ENCODE measurements around the gene GOLGA5.
"Not testable (repeated sequence)": the region's sequence is repeated elsewhere in the genome, so short reads cannot be mapped to it uniquely, and the experiment has no call there.

The GOLGA5 gene

DNA sequence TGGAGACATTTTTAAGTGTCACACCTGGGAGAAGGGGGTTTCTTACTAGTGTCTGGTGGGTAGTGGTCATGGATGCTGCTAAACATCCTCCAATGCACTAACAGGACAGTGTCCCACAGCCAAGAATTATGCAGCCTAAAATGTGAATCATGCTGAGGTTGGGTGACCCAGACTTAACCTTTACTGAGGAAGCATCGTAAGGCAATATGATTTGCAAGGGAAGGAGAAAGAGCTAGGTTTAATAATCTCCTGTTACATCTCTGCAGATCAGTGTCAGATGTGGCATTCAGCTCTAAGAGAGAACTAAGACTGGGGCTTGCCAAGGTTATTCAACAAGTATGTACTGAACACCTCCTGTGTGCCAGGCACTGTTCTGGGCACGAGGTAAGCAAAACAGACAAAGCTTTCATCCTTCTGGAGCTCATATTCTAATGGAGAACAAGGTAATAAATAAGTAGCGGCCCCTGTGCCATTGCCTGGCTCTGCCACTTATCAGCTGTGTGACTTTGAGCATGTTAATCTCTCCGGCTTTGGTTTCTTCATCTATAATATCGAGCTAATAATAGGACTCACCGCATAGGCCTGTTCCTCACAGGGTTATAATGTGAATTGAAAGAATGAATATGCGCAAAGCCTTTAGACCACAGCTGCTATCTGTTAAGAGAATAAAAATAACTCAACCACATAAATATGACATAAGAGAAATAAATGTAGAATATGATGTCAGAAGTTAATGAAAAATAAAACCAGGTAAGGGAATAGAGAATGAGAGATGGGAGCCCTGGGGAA, 13.5 kb upstream of the GOLGA5 start:
- DNase-seq, result peak; percentile 10

DNA sequence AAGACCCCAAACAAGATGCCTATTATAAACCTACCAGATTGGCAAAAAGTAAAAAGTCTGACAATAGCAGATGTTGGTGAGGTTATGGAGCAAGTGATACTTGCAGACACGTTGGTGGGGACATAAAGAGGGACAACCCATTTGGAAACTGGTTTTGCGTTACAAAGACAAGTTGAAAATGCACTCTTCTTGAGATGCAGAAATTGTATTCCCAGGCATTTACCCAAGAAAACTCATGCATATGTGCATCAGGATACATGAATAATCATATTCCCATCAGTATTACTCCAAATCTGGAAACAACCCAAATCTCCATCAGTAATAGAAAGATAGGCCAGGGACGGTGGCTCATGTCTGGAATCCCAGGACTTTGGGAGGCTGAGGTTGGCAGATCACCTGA, 12.8 kb upstream of the GOLGA5 start:
- DNase-seq, result no peak

DNA sequence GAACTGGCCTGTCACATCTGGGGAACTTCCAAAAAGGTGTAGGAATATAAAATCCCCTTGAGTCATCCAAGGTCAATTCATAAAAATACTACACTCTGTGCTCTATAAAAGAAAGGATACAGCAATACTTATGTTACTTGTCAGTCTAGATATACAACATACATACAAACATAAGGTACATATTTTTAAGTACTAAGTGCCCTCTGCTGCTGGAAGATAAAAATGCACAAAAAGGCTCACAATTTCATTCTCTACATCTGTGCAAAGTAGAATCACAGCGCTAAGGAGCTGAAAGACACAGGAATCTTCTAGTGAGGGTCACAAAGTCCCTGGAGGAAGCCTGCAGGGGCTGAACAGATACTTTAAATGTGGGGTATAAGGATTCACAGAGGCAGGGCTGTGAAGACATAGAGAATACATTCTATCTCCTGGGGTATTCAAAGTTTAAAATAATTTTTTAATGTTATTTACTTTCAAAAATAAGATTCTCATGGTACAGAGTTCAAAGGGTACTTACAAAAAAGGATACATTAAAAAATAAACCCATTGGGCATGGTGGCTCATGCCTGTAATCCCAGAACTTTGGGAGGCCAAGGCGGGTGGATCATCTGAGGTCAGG, 10.2 kb upstream of the GOLGA5 start:
- DNase-seq, result no peak

DNA sequence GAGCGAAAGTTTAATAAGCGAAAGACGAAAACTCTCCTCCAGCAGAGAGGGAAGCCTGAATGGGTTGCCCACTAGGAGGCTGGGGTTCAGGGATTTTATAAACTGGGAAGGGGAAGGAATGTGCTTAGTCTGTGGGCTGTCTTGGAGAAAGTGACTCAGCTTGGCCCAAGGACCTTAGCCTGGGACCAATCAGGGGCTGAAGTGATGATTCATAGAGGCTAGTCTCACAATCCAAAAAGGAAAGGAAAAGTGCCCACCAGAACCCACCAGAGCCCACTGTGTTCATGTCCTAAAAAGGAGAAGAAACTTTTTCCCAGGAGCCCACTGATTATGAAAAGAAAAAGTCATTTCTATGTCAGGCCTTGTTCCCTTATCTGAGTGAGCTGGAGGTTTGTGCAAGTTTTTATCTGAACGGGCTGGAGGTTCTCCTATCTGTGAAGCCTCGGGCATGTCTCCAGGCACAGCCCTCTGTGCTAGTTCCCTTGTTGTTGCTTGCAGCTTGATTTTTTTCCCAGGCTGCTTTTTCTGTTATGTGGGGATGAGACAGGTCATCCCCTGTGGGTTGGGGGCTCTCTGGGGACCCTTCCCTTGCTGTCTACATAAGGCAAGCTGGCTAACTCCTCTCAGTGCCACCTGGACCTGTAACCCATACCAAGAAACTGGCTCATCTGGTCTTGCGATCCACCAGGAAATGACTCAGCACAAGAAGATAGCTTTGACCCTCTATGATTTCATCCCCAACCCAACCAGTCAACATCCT, 8.3 kb upstream of the GOLGA5 start:
- DNase-seq, result no peak

DNA sequence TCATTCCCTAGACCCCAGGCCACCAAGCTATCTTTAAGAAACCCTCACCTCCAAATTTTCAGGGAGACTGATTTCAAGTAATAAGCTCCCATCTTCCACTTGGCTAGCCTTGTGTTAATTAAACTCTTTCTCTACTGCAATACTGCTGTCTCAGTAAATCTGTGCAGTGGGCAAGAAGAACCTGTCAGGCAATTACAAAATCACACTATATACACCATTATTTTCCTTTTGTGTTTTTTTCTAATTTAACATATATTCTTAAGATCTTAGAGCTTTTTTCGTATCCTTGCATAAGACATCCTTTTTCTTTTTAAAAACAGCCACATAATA, 7.7 kb upstream of the GOLGA5 start:
- DNase-seq, result no peak

DNA sequence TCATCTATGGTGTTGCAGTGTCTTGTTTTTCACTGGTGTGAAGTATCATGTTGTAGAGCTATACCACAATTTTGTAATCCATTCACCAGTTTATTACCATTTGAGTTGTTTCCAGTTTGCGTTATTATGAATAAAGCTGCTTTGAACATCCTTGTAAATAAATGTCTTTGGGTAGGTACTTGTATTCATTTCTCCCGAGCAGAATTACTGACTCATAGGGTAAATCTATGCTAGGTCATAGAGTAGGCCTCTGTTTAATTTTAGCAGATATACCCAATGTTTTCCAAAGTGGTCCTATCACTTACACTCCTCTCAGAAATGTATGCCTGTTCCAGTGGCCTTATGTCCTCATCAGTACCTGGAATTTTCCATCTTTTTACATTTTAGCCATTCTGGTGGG, 6.6 kb upstream of the GOLGA5 start:
- no peak for DNase-seq

DNA sequence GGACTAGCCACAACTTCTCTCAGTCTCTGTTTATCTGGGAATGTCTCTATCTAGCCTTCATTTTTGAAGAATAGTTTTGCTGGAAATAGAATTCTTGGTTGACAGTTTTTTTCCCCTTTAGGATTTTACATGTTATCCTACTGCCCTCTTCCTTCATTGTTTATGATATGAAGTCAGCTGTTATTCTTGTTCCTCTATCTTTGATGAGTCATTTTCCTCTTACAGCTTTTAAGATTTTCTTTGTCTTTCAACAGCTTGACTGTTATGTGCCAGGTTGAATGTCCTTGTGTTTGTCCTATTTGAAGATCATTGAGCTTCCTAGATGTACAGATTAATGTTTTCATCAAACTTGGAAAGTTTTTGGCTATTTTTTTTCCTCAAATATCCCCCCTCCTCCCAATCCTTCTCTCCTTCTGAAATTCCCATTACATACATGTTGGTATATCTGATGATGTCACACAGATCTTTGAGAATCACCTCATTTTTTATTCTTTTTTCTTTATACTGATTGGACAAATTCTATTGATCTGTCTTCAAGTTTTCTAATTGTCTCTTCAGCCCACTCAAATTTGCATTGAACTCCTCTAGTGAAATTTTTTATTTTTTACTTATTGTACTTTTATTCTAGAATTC, 4.5 kb upstream of the GOLGA5 start:
- no peak for DNase-seq

DNA sequence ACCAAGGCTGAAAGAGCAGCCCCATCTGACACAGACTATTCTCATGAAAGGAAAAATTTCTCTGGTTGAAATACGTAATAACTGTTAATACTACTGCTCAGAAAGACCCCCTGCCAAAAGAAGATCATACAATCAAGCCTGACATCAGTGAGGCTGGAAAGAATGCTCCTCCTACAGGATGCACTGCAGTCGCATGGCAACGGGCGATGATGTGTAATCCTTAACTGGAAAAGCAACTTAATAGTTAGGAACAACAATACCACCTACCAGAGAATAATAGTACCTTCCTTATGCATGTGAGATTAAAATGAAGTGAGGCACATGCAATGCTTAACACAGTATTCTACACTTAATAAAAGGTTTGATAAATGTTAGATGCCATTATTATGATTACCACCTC, 1.2 kb upstream of the GOLGA5 start:
- no peak for DNase-seq

DNA sequence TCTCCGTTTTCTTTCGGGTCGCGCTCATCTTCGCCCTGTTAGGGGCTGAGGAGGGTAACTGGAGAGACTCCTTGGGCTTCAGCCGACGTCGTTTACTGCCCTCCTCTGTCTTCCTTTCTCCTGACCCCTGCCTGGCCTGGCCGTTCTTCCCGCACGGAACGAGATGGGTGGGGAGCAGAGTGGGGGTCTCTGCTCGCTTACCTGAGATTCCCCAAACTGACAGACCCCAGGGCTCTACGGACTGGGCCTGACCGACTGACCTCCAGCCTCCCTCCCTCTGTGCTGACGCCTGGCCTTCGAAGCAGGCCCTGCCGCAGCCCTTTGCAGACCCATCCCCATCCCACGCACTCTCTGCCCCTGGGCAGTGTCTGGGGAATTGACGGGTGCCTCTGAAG, 439 bp downstream of the GOLGA5 start:
- DNase-seq, result no peak

DNA sequence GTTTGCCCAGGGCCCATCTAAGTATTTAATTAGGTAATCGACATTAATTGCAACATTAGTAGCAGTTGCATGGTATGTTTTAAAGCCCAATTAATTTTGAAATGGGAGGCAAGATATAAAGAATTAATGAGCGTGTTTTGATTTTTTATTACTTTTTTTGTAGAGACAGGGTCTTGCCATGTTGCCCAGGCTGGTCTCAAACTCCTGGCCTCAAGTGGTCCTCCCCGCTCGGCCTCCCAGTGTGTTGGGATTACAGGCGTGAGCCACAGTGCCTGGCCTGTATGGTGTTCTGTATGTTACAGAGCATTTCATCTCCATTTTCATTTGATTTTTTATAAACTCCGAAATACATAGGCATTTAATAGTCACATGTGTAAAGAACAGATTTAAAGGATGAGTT, 856 bp downstream of the GOLGA5 start:
- no peak for DNase-seq

DNA sequence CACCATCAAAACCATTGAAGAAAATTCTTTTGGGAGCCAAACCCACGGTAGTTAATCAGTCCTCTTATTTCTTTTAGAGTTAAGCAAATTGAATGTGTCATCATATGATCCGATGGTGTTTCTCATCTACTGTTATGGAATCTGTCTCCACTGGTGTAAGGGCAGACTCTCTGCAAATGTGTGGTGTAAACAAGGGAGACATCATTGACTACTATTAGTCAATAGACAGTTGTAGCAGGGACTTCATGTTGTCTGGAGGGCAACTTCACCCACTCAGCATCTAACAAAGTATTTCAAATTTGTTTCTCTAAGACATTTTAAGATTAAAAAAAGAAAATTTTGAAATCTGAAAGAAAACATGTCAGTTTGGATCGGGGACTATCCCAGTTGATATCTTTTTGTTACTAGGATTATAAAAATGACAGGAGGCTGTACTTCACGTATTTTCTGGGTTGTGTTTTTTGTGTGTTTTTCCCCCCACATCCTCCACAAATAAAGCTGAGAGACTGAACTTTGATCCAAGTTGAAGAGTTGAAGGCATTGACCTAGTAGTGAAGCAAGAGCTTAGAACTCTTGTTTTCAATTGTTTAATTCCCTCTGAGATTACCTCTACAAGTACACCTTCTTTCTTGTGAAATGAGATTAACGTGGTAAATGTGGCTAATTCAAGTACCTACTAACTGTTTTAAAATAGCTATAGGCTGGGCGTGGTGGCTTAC, 4.0 kb downstream of the GOLGA5 start:
- no peak for DNase-seq

DNA sequence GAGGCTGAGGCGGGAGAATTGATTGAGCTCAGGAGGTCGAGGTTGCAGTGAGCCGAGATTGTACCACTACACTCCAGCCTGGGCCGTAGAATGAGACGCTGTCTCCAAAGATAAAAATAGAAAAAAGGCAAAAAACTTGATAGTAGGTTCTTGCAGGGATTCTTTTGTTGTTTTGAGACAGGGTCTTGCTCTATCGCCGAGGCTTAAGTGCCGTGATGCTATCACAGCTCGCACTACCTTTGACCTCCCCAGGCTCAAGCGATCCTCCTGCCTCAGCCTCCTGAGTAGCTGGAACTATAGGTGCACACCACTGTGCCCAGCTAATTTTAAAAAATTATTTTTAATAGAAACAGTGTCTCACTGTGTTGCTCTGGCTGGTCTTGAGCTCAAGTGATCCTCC, 4.7 kb downstream of the GOLGA5 start:
- no peak for DNase-seq

DNA sequence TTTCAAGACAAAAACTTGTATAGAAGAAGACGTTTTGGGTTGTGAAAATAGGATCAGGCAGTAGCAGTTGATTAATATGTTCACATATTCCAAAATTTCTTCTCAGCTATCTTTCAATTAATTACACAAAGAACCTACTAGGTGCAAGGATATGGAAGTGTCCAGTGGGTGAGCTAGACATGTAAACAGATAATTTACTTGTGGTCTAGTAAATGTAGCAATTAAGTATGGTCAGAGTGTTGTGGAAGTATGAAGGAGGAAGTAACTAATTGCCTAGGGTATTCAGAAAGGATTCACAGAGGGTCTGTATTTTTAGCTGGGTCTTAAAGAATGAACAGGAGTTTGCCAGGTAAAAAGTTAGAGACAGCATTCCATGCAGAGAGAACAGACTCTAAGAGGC, 5.9 kb downstream of the GOLGA5 start:
- no peak for DNase-seq

DNA sequence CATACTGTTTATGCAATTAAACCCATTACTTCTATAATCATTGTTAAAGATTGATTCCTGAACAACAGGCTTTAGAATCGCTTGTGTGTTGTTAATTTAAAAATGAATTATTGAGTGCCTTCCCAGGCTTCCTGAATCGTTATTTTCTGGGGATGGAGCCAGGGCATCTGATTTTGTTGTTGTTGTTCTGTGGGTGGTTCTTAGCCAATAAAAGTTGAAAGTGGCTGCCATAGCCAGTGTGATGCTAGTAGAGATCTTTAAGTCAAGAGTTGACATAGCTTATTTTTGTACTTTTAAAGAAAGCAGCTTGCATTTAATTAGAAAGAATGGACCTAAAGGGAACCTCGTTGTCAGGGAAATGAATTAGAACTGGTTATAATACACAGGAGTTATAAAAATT, 6.4 kb downstream of the GOLGA5 start:
- no peak for DNase-seq

DNA sequence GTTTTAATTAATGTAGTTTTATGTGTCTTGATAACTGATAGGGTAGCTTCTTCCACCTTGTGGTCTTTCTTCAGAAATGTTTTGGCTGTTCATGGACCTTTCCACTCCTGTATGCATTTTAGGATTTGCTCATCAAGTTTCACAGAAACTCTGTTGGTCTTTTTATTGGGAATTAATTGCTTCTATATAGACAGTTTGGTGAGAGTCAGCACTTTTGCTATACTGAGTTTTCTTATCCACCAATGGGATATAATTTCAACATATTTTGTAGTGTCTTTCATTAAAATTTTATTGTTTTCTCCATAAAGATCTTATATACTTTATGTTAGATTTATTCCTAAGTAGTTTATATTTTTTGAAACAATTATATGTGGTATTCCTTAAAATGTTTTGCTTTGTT, 7.8 kb downstream of the GOLGA5 start:
- no peak for DNase-seq

DNA sequence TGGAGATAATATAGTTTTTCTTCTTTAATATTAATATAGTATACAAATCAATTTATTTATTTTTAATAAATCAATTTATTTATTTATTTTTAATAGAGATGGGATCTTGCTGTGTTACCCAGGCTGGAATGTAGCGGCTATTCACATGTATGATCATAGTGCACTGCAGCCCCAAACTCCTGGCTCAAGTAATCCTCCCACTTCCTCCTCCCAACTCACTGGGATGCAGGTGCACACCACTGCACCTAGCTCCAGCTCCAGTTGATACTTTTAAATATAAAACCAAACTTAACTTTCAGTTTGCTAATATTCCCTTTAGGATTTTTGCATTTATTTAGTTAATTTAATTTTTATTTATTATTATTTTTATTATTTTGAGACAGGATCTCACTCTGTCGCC, 8.6 kb downstream of the GOLGA5 start:
- DNase-seq, result no peak

DNA sequence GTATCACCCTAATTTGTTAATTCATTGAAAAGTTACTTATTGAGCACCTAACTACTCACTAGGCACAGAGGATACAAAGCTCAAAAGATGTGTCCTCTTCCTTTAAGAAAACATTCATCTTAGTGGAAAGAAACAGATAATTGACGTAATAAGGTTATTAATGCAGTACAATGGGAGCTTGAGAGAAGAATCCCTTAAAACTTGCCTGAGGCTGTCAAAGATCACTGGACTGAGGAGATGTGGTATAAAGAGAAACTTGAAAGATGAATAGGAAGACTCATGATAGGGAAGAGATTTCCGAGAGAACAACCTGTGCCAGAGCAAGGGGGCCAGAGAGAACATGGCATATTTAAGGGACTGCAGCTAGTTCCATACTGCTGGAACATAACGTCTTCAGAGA, 19.1 kb downstream of the GOLGA5 start:
- no peak for DNase-seq

DNA sequence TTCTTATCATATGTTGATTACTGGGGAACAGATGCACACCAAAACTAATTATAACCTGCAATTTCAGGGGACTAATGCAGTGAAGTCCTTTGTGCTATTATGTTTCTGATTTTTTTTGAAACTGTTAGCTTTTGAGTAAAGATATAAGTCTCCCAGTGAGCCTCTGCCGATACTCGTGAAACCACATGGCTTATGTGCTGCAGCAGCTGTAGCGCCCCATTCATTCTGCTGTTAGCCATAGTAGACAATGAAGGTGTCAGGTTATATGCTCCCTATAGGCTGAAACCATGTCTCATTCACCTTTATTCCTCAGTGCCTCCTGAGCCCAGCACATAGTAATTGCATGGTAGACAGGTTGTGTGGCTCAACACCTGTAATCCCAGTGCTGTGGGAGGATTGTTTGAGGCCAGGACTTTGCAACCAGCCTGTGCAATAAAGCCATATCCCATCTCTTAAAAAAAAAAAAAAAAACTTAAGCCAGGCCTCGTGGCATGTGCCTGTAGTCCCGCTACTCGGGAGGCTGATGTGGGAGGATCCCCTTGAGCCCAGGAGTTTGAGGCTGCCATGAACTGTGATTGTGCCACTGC, 25.0 kb downstream of the GOLGA5 start:
- DNase-seq, result no peak

DNA sequence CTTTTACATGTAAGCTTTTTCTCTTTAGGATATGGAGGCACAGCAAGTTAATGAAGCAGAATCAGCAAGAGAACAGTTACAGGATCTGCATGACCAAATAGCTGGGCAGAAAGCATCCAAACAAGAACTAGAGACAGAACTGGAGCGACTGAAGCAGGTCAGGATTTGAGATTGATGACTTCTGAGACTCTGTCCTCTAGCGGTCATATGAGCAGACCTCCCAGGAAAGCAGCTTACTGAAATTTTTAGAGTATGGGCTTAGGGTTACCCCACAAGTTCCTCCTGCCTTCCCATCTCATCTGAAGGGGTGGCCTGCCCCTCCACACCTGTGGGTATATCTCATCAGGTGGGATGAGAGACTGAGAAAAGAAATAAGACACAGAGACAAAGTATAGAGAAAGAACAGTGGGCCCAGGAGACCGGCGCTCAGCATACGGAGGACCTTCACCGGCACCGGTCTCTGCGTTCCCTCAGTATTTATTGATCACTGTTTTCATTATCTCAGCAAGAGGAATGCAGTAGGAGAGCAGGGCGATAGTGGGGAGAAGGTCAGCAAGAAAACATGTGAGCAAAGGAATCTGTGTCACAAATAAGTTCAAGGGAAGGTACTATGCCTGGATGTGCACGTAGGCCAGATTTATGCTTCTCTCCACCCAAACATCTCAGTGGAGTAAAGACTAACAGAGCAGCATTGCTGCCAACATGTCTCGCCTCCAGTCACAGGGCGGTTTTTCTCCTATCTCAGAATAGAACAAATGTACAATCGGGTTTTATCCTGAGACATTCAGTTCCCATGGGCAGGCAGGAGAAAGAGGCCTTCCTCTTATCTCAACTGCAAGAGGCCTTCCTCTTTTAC, 25.8 kb downstream of the GOLGA5 start:
- not testable (repeated sequence) for DNase-seq

DNA sequence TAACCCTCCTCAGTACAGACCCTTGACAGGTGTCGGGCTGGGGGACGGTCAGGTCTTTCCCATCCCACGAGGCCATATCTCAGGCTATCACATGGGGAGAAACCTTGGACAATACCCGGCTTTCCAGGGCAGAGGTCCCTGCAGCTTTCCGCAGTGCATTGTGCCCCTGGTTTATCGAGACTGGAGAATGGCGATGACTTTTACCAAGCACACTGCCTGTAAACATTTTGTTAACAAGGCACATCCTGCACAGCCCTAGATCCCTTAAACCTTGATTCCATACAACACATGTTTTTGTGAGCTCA, 26.4 kb downstream of the GOLGA5 start:
- DNase-seq, result not testable (repeated sequence)

DNA sequence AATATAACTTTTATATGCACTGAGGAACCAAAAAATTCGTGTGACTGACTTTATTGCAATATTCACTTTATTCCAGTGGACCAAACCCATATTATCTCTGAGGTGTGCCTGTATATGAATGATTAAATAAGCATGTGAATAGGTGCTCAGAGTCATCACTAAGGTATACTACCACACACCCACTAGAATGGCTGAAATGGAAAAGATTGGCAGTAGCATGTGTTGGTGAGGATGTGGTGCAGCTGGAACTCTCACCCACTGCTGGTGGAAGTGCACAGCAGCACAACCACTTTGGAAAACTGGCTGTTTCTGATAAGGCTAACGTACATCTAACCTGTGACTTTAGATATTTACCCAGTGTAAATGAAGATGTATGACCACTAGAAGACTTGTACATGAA, 36.8 kb downstream of the GOLGA5 start:
- DNase-seq, result no peak

DNA sequence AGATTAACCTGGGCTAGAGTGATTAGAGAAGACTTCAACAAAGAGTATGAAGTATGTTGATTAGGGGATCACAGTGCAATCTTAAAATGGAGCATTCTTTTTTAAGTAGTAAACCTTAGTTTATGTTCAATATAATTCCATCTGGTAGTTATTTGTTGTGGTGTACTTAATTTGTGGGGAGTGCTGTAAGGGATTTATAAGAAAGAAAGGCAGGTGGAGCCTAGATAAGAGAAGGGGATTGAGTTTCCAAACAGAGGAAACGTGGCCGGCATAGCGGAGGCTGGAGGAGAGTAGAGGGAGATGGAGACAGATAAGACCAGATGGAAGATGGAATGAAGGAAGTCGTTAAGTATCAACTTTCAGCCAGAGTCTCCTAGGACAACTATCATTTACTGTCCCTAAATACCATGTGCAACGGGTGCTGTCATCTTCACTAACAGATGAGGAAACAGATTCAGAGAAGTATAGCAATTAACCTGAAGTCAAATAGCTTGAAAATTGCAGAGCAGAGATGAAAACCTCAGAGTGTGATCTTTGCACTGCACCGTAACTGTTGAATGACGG, 38.1 kb downstream of the GOLGA5 start:
- no peak for DNase-seq
